Omental fat pad (tissue), 4 donors: Measurements from ENCODE around the gene RAC3. TPM values are rescaled to one million over a fixed set of nuclear protein-coding genes. Genes with fewer than 3 reads are reported as not detected.

Experiments used
- ATAC-seq: fragments of 150-250 bp; one replicate; pipeline ENCODE4 v1.9.1; 2016; ENCODE audit warnings: mild to moderate bottlenecking, moderate library complexity; ENCODE audit not compliant: low FRiP score
- DNase-seq: peaks from one replicate; pipeline ENCODE4 v3.0.0-alpha.2; 2019; ENCODE audit warnings: low spot score
- total RNA-seq, 4 donors: library from RNA; depleted of rRNA; stranded (reverse); fragments of >200 nt; gene quantifications; one replicate each; pipeline ENCODE4 v1.1.0, GENCODE V29; 2016
- TF ChIP-seq, protein P1 (sequence below), 3 donors: fragments of 450-650 bp; IDR thresholded peaks; one replicate each; pipeline ENCODE4 v1.5.1; 2016 to 2017; ENCODE audit warnings: antibody characterized with exemption in 3 of 3, mild to moderate bottlenecking in 3 of 3, moderate library complexity in 2 of 3

Gene RAC3
- total RNA-seq, 4 donors from 2014 or later, result 7.9 to 25.1 (median 12.0) TPM

DNA sequence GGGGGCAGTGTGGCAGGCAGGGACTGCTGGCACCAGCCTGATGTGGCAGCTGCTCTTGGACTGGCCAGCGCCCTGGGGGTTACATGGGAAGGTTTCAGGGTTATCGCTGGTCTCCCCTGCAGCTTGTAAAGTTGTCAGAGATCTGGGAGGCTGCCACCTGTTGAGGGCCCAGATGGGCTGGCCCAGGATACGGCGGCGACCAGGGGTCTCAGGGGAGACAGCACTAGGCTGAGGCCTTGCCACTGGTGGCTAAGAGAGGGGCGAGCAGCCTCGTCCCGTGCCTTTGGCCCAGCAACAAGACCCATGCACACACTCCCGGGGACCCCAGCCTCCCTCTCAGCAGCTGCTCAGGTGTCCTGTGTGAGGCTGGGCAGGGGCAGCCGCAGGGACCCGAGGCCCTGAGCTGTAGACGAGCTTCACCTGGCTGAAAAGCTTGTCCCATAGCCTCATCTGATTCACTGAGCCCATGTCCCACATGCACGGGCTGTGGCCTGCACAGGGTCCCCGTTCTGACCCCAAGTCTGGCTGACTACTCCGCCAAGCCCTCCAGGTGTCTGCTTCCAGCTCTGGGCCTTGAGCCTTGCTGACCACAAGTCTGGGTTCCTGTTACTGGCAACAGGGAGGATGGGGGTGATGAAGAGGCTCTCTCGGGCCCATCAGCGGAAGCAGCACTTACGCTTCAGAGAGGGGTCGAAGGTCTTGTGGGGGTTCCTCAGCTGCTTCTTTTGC lies 28.0 kb downstream of the RAC3 start:
- no peak for ATAC-seq
- TF ChIP-seq, protein P1, sequence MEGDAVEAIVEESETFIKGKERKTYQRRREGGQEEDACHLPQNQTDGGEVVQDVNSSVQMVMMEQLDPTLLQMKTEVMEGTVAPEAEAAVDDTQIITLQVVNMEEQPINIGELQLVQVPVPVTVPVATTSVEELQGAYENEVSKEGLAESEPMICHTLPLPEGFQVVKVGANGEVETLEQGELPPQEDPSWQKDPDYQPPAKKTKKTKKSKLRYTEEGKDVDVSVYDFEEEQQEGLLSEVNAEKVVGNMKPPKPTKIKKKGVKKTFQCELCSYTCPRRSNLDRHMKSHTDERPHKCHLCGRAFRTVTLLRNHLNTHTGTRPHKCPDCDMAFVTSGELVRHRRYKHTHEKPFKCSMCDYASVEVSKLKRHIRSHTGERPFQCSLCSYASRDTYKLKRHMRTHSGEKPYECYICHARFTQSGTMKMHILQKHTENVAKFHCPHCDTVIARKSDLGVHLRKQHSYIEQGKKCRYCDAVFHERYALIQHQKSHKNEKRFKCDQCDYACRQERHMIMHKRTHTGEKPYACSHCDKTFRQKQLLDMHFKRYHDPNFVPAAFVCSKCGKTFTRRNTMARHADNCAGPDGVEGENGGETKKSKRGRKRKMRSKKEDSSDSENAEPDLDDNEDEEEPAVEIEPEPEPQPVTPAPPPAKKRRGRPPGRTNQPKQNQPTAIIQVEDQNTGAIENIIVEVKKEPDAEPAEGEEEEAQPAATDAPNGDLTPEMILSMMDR (IDR thresholded peaks at IDR 0.05), result no peak
- no peak for DNase-seq

DNA sequence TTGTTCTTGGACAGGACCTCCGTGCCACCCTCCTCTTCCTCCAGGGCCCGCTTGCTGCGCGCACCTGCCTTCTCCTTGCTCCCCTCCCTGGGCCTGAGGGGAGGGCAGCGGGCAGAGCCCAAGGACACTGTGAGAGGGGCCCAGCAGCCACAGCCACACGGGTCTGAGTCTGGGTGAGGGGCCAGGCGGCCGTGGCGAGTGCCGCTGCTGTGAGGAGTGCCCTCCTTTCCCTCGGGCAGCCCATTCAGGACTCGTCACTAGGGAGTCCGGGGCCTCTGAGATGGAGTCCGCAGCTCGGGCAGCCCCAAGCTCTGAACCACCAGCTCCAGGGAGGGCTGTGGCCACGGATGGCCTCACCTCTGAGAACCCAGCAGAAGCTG lies 28.5 kb downstream of the RAC3 start:
- TF ChIP-seq, protein P1 (IDR thresholded peaks at IDR 0.05), result no peak
- no peak for DNase-seq
- ATAC-seq, result no peak

DNA sequence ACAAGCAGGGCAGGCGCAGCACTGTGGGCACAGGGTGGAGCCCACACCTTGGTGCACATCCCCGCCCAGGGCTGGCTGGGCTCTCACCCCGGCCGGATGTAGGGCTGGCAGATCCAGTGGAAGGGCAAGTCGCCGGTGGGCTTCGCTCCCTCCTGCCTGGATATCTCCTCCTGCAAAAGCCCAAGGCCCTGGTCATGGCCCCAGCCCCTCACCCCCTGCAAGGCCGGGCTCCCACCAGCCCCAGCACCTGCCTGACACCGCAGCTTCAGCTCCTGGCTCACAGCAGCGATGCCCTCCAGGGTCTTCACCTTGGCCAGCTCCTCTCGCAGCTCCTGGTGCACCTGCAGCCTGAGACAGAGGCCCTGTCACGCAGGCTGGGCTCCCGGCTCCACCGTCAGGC lies 29.1 kb downstream of the RAC3 start:
- DNase-seq, result no peak
- TF ChIP-seq, protein P1 (IDR thresholded peaks at IDR 0.05), result no peak
- ATAC-seq, result no peak

DNA sequence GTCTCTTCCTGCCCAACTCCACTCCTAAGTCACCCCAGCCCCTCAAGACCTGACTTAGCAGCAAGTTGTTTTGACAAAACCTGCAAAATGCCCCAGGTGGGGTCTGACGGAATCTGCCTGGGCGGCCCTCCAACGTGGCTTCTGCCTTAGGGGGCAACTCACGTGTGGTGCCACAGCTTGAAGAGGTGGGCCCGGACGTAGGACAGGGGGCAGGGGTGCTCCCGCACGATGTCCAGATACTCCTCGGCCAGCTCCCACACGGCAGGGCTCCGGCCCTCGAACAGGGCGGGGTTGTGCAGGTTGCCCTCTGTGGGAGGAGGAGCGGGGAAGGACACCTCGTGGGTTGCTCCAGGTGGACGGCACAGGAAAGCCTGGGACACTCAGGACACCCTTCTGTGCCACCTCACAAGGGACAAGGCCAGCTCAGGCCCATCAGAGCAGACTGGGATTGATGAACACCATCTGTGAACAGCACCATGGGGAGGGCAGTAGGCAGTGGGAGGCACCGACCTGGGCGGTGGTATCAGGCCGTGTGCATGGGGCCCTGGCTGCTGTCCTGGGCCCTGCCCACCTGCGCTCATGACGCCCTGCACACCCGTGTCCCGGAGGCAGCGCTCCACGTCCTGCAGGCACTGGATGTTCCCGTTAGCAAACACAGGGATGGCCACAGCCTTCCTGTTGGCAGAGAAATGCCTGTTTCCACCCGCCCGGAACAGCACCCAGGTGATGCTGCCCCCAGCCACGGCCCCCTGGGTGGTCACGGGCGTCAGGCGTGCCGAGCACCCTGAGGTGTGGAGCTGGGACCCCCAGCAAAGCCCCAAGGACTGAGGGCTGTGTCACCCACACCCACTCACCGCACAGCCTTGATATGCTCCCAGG lies 29.8 kb downstream of the RAC3 start:
- no peak for DNase-seq
- TF ChIP-seq, protein P1 (IDR thresholded peaks at IDR 0.05), result no peak
- ATAC-seq, result no peak

DNA sequence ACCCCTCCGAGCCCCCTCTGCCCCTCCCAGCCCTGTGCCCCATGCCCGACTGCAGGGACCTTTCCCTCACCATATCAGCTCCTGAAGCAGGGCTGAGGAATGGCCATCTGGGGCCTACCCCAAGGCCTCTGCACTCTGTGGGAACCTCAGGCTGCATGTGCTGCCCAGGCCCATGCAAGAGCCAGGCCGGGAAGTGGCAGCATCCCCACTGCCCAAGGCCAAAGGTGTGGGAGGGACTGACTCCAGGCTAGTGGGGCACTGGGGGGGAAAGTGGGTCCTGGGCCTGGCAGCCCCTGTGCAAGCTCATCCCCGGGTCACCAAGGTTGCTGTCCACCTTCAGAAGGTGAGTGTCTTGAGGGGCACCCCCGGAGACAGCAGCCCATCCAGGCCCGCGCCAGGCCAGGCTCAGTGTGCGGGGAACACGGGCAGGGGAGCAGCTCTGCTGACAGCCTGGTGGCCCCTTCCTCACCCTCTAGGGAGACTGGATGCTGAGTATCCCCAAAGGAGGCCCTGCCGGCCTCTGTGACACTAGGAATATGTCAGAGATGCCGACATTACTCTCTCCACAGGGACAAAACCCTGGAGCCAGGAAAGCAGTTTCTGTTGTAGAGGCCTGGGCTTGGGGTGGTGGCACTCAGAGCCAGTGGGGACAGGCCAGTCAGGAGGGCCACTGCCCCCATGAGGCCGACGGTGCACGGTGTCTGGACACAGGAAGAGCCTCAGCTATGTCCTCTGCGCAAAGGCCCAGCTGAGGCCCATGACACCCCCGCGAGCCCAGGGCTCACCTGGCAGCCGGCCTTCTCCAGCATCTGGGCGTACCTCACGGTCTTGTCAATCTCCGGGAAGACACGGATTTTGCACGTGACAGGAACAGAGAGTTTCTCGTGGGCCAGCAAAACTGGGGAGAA lies 30.9 kb downstream of the RAC3 start:
- ATAC-seq (no peak), DNase-seq (no peak)
- TF ChIP-seq, protein P1 (IDR thresholded peaks at IDR 0.05), result no peak

DNA sequence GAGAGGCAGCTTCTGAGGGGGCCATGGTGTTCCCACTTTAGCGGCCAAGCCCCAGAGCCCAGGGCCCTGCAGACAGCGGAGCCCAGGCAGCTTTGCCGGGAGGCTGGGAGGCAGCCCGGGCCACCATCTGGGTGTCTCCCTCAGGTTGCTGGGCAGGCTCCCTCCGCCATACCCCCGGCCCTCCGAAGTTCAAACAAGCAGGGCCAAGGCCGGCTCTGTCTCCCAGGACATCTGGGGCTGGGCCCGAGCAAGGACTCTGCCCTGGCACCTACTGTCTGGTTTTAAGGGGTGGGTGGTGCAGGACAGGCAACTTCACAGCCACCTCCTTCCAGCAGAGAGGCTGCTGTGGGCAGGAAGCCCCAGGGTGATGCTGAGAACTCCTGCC lies 31.5 kb downstream of the RAC3 start:
- TF ChIP-seq, protein P1 (IDR thresholded peaks at IDR 0.05), result no peak
- ATAC-seq (no peak), DNase-seq (no peak)
